ENCODE measurements around the gene GPC6.

GRCh38 chr13:93865235-93865634 is 638.6 kb downstream of the GPC6 start:
- no peak for TF ChIP-seq TAF1 (conservative IDR thresholded peaks at IDR 0.05)
- no peak for TF ChIP-seq YY1 (IDR thresholded peaks at IDR 0.05)
- TF ChIP-seq, protein P1, sequence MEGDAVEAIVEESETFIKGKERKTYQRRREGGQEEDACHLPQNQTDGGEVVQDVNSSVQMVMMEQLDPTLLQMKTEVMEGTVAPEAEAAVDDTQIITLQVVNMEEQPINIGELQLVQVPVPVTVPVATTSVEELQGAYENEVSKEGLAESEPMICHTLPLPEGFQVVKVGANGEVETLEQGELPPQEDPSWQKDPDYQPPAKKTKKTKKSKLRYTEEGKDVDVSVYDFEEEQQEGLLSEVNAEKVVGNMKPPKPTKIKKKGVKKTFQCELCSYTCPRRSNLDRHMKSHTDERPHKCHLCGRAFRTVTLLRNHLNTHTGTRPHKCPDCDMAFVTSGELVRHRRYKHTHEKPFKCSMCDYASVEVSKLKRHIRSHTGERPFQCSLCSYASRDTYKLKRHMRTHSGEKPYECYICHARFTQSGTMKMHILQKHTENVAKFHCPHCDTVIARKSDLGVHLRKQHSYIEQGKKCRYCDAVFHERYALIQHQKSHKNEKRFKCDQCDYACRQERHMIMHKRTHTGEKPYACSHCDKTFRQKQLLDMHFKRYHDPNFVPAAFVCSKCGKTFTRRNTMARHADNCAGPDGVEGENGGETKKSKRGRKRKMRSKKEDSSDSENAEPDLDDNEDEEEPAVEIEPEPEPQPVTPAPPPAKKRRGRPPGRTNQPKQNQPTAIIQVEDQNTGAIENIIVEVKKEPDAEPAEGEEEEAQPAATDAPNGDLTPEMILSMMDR (IDR thresholded peaks at IDR 0.05; ENCODE audit: low read depth, low read length, missing input control): no peak
- no peak for TF ChIP-seq GABPA (IDR thresholded peaks at IDR 0.05 in 1 of 2, conservative IDR thresholded peaks at IDR 0.05 in 1 of 2)
- TF ChIP-seq EGR1 (IDR thresholded peaks at IDR 0.05; ENCODE audit: low read depth in 2 of 2): no peak
- TF ChIP-seq RAD21 (IDR thresholded peaks at IDR 0.05): no peak
- TF ChIP-seq JUND (IDR thresholded peaks at IDR 0.05): no peak
- TF ChIP-seq SP1 (IDR thresholded peaks at IDR 0.05): no peak
- TF ChIP-seq, protein P2, sequence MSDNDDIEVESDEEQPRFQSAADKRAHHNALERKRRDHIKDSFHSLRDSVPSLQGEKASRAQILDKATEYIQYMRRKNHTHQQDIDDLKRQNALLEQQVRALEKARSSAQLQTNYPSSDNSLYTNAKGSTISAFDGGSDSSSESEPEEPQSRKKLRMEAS (IDR thresholded peaks at IDR 0.05): no peak
- TF ChIP-seq, protein P3, sequence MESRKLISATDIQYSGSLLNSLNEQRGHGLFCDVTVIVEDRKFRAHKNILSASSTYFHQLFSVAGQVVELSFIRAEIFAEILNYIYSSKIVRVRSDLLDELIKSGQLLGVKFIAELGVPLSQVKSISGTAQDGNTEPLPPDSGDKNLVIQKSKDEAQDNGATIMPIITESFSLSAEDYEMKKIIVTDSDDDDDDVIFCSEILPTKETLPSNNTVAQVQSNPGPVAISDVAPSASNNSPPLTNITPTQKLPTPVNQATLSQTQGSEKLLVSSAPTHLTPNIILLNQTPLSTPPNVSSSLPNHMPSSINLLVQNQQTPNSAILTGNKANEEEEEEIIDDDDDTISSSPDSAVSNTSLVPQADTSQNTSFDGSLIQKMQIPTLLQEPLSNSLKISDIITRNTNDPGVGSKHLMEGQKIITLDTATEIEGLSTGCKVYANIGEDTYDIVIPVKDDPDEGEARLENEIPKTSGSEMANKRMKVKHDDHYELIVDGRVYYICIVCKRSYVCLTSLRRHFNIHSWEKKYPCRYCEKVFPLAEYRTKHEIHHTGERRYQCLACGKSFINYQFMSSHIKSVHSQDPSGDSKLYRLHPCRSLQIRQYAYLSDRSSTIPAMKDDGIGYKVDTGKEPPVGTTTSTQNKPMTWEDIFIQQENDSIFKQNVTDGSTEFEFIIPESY (IDR thresholded peaks at IDR 0.05): no peak
- no peak for TF ChIP-seq NR2F2 (IDR thresholded peaks at IDR 0.05)

Measured in liver (tissue), 3 donors.